ENCODE measurements around the gene RTBDN. TPM values are rescaled to one million over a fixed set of nuclear protein-coding genes. Genes with fewer than 3 reads are reported as not detected.

RTBDN gene
- total RNA-seq, 1 experiment from 2014 or later = not detected

- peak; percentile 14 for DNase-seq
- Mint-ChIP-seq H3K4me3 (ENCODE audit: low read depth, unreplicated experiment) (no peak overlapping the region), H3K9me3 (ENCODE audit: low read depth, unreplicated experiment) (no peaks in the 10 kb centered on the region), H3K27me3 (ENCODE audit: unreplicated experiment) (no peaks in the 10 kb centered on the region), H3K4me1 (ENCODE audit: low read depth, unreplicated experiment) (peaks cover 8% of the 10 kb centered on the region), H3K27ac (ENCODE audit: unreplicated experiment) (no peak overlapping the region), H3K36me3 (ENCODE audit: insufficient read depth, unreplicated experiment) (peaks cover 18% of the 10 kb centered on the region)
- CTCF ChIA-PET = interaction anchor here (1.0 kb wide), 1 partner anchor 10 kb away, joined by 3 read pairs; no protein-coding TSS in a partner anchor
- TF ChIP-seq, protein P1, sequence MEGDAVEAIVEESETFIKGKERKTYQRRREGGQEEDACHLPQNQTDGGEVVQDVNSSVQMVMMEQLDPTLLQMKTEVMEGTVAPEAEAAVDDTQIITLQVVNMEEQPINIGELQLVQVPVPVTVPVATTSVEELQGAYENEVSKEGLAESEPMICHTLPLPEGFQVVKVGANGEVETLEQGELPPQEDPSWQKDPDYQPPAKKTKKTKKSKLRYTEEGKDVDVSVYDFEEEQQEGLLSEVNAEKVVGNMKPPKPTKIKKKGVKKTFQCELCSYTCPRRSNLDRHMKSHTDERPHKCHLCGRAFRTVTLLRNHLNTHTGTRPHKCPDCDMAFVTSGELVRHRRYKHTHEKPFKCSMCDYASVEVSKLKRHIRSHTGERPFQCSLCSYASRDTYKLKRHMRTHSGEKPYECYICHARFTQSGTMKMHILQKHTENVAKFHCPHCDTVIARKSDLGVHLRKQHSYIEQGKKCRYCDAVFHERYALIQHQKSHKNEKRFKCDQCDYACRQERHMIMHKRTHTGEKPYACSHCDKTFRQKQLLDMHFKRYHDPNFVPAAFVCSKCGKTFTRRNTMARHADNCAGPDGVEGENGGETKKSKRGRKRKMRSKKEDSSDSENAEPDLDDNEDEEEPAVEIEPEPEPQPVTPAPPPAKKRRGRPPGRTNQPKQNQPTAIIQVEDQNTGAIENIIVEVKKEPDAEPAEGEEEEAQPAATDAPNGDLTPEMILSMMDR (IDR thresholded peaks at IDR 0.05; ENCODE audit: unreplicated experiment) = no peak
- BruUV-seq (replicated peaks) = no TSS peak
- intact Hi-C loops (cut with micrococcal nuclease; ENCODE audit: unreplicated experiment) = no loop called here
Measured at GRCh38 chr19:12783291-12783848, 51.0 kb downstream of the RTBDN start.

- BruUV-seq (replicated peaks) = no TSS peak
- Mint-ChIP-seq H3K27ac (ENCODE audit: unreplicated experiment) (no peak overlapping the region), H3K4me3 (ENCODE audit: low read depth, unreplicated experiment) (no peak overlapping the region), H3K36me3 (ENCODE audit: insufficient read depth, unreplicated experiment) (peaks cover 23% of the 10 kb centered on the region), H3K9me3 (ENCODE audit: low read depth, unreplicated experiment) (no peaks in the 10 kb centered on the region), H3K4me1 (ENCODE audit: low read depth, unreplicated experiment) (peaks cover 8% of the 10 kb centered on the region), H3K27me3 (ENCODE audit: unreplicated experiment) (no peaks in the 10 kb centered on the region)
- DNase-seq = peak; percentile 67
- TF ChIP-seq, protein P1 (IDR thresholded peaks at IDR 0.05; ENCODE audit: unreplicated experiment) = no peak
- CTCF ChIA-PET = interaction anchor here (1.0 kb wide), 1 partner anchor 11 kb away, joined by 3 read pairs; no protein-coding TSS in a partner anchor
- intact Hi-C loops (cut with micrococcal nuclease; ENCODE audit: unreplicated experiment) = no loop called here
Measured at GRCh38 chr19:12782424-12783290, 51.7 kb downstream of the RTBDN start.

GRCh38 chr19:12782174-12782423, 52.3 kb downstream of the RTBDN start:
- H3K36me3 Mint-ChIP-seq (ENCODE audit: insufficient read depth, unreplicated experiment) = peaks cover 25% of the 10 kb centered on the region
- no peak for DNase-seq
- no peak overlapping the region for H3K4me3 Mint-ChIP-seq (ENCODE audit: low read depth, unreplicated experiment)

DNA sequence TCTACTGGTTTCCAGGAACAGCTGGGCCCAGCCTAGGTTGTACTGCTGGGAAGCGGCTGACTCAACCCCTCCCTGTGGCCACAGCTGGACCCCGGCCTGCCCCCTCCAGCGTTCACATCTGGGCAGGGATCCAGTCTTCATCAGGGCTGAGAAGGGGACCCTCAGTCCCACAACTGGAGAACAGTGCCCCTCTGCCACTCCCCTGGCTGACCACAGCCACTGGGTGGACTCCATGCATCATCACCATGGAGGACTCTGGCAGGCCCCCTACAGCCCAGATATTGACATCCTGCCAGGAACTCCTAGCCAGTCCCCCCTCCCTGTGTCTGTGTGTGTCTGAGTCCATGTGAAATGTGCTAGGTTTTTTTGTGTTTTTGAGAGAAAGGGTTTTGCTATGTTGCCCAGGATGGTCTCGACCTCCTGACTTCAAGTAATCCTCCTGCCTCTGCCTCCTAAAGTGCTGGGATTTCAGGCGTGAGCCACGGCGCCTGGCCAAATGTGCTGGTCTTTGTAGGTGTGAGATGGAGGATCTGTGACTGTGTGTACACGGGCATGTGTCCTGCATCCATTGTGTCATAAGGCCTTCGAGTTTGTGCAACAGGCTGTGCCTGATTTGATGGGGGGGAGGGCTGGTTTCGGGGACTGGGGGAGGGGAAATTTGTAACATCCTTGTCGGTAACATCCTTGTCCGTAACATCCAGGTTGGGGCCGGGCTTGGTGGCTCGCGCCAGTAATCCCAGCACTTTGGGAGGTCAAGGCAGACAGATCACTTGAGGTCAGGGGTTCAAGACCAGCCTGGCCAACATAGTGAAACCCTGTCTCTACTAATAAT, 55.0 kb downstream of the RTBDN start:
- H3K27me3 Mint-ChIP-seq (ENCODE audit: unreplicated experiment) = no peaks in the 10 kb centered on the region
- peak; percentile 9 for DNase-seq
- no peaks in the 10 kb centered on the region for H3K9me3 Mint-ChIP-seq (ENCODE audit: low read depth, unreplicated experiment)
- peak overlapping the region; percentile 76 for H3K4me3 Mint-ChIP-seq (ENCODE audit: low read depth, unreplicated experiment)
- peaks cover 41% of the 10 kb centered on the region for H3K36me3 Mint-ChIP-seq (ENCODE audit: insufficient read depth, unreplicated experiment)
- peaks cover 8% of the 10 kb centered on the region for H3K4me1 Mint-ChIP-seq (ENCODE audit: low read depth, unreplicated experiment)
- intact Hi-C loops (cut with micrococcal nuclease; ENCODE audit: unreplicated experiment) = no loop called here
- no TSS peak for BruUV-seq (replicated peaks)
- CTCF ChIA-PET = interaction anchor here (2.9 kb wide), 1 partner anchor 13 kb away, joined by 17 read pairs; the partner anchor contains the start of gene JUNB
- H3K27ac Mint-ChIP-seq (ENCODE audit: unreplicated experiment) = peak overlapping the region; percentile 64
- TF ChIP-seq, protein P1 (IDR thresholded peaks at IDR 0.05; ENCODE audit: unreplicated experiment) = no peak

More at GRCh38 chr19:12782174-12782423, 52.3 kb downstream of the RTBDN start:
- Mint-ChIP-seq H3K9me3 (ENCODE audit: low read depth, unreplicated experiment) (no peaks in the 10 kb centered on the region), H3K4me1 (ENCODE audit: low read depth, unreplicated experiment) (peaks cover 8% of the 10 kb centered on the region), H3K27ac (ENCODE audit: unreplicated experiment) (no peak overlapping the region), H3K27me3 (ENCODE audit: unreplicated experiment) (no peaks in the 10 kb centered on the region)
- intact Hi-C loops (cut with micrococcal nuclease; ENCODE audit: unreplicated experiment) = no loop called here
- BruUV-seq (replicated peaks) = no TSS peak
- TF ChIP-seq, protein P1 (IDR thresholded peaks at IDR 0.05; ENCODE audit: unreplicated experiment) = no peak
- CTCF ChIA-PET = interaction anchor here (1.0 kb wide), 1 partner anchor 11 kb away, joined by 3 read pairs; no protein-coding TSS in a partner anchor

Measured in Calu3 (cell line).